ENCODE measurements around the gene MAPK8.

GRCh38 chr10:48410503-48410902 is 104.0 kb downstream of the MAPK8 start:
- TF ChIP-seq CTCF (conservative IDR thresholded peaks at IDR 0.05) (no peak), EZH2 (IDR thresholded peaks at IDR 0.05; ENCODE audit: low read depth) (no peak)

Data from PC-9 (cell line).